C4-2B (cell line): ENCODE data around the gene PEX14.
"Not testable (repeated sequence)": the region's sequence is repeated elsewhere in the genome, so short reads cannot be mapped to it uniquely, and the experiment has no call there.

Experiments
- ZFX ChIP-seq: fragments of 450-650 bp; IDR thresholded peaks from 2 replicates; pipeline ENCODE4 v1.6.1; 2017
- TF ChIP-seq, protein P1 (sequence below): fragments of 450-650 bp; conservative IDR thresholded peaks from 2 replicates; pipeline ENCODE4 v1.5.1; 2017; ENCODE audit warnings: mild to moderate bottlenecking

DNA sequence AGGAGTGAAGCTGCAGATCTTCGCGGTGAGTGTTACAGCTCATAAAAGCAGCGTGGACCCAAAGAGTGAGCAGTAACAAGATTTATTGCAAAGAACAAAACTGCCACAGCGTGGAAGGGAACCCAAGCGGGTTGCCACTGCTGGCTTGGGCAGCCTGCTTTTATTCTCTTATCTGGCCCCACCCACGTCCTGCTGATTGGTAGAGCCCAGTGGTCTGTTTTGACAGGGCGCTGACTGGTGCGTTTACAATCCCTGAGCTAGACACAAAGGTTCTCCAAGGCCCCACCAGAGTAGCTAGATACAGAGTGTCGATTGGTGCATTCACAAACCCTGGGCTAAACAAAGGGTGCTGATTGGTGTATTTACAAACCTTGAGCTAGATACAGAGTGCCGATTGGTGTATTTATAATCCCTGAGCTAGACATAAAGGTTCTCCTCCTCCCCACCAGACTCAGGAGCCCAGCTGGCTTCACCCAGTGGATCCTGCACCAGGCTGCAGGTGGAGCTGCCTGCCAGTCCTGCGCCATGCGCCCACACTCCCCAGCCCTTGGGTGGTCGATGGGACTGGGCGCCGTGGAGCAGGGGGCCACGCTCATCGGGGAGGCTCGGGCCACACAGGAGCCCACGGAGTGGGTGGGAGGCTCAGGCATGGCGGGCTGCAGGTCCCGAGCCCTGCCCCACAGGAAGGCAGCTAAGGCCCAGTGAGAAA, 48.8 kb upstream of the PEX14 start:
- TF ChIP-seq, protein P1, sequence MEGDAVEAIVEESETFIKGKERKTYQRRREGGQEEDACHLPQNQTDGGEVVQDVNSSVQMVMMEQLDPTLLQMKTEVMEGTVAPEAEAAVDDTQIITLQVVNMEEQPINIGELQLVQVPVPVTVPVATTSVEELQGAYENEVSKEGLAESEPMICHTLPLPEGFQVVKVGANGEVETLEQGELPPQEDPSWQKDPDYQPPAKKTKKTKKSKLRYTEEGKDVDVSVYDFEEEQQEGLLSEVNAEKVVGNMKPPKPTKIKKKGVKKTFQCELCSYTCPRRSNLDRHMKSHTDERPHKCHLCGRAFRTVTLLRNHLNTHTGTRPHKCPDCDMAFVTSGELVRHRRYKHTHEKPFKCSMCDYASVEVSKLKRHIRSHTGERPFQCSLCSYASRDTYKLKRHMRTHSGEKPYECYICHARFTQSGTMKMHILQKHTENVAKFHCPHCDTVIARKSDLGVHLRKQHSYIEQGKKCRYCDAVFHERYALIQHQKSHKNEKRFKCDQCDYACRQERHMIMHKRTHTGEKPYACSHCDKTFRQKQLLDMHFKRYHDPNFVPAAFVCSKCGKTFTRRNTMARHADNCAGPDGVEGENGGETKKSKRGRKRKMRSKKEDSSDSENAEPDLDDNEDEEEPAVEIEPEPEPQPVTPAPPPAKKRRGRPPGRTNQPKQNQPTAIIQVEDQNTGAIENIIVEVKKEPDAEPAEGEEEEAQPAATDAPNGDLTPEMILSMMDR: not testable (repeated sequence)
- not testable (repeated sequence) for TF ChIP-seq ZFX
